ENCODE measurements around the gene CBL.
A peak's percentile ranks its signal among the peaks of the same experiment; 100 is the strongest.

Gene CBL

DNA sequence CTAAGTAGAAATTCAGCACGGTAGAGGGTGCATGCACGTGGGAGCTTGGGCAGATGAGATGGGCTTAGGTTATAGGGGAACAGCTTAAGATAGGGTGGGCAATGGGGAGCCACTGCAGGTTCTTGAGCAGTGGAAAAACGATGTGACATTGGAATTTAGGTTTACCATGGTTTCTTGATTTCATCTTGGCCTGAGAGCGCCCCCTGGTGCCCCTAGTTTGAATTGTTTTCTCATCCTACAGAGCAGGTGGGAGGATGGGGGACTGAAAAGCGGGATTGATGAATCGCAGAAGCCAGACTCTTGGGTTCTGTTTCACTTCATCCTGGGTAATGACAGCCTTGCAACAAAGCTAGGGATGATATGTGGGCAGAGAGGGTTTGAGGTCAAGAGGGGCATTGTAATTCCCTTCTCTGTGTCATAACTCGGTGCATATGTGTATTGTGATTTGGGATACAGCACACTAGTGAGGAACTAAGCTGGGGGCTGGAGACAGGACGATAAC, 117.4 kb downstream of the CBL start:
- H3K4me3 Mint-ChIP-seq = no peak overlapping the region
- no peak overlapping the region for H3K27ac Mint-ChIP-seq
- peak; percentile 85 for DNase-seq

DNA sequence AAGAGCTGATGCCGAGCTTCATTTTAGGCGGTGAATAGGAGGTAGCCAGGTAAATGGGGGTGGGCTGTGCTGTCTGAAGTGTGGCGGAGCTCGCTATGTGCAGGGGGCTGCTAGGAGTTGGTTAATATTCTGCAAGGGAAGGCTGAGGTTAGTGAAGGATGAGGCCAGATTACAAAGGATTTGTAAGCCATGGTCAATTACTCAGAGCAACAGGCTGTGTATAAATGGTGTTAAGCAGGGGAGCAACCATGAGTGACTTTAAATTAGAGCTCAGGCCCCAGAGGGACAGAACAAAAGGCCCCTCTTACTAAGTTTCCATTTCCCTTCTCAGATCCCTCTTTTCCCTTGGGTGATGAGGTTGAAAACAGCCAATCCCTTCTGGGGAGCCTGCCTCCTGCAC, 118.0 kb downstream of the CBL start:
- Mint-ChIP-seq H3K4me3 (no peak overlapping the region), H3K9me3 (no peaks in the 10 kb centered on the region), H3K27me3 (peaks cover 9% of the 10 kb centered on the region), H3K36me3 (ENCODE audit: low read depth) (no peaks in the 10 kb centered on the region), H3K4me1 (ENCODE audit: low read depth) (peaks cover 20% of the 10 kb centered on the region), H3K27ac (no peak overlapping the region)
- DNase-seq = no peak

More for the DNA sequence above, 117.4 kb downstream of the CBL start:
- Mint-ChIP-seq H3K36me3 (ENCODE audit: low read depth) (no peaks in the 10 kb centered on the region), H3K9me3 (no peaks in the 10 kb centered on the region), H3K4me1 (ENCODE audit: low read depth) (peaks cover 25% of the 10 kb centered on the region), H3K27me3 (peaks cover 14% of the 10 kb centered on the region)

GRCh38 chr11:119329320-119329719, 123.2 kb downstream of the CBL start:
- Mint-ChIP-seq H3K4me3 (no peak overlapping the region), H3K4me1 (ENCODE audit: low read depth) (peaks cover 4% of the 10 kb centered on the region), H3K9me3 (no peaks in the 10 kb centered on the region), H3K36me3 (ENCODE audit: low read depth) (no peaks in the 10 kb centered on the region), H3K27ac (no peak overlapping the region), H3K27me3 (no peaks in the 10 kb centered on the region)
- no peak for DNase-seq

DNA sequence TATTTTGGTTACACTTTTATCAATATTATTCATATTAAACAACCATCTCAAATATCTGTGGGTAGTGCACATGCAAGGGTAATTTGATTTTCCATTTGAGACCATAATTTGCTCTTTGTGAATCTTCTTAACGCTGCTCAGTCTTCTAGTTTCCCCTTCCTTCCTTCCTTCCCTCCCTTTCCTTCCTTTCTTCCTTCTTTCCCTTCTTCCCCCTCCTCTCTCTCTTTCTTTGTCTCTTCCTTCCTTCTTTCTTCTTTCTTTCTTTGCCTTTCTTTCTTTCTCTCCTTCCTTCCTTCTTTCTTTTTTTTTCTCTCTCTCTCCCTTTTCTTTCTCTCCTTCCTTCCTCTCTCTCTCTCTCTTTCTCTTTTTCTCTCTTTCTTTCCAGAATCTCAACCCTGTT, 124.1 kb downstream of the CBL start:
- no peak for DNase-seq
- H3K27ac Mint-ChIP-seq = no peak overlapping the region
- H3K4me3 Mint-ChIP-seq = no peak overlapping the region
- peaks cover 7% of the 10 kb centered on the region for H3K36me3 Mint-ChIP-seq (ENCODE audit: low read depth)
- peaks cover 9% of the 10 kb centered on the region for H3K4me1 Mint-ChIP-seq (ENCODE audit: low read depth)
- no peaks in the 10 kb centered on the region for H3K27me3 Mint-ChIP-seq
- no peaks in the 10 kb centered on the region for H3K9me3 Mint-ChIP-seq

- no peak for DNase-seq
- Mint-ChIP-seq H3K27ac (no peak overlapping the region), H3K4me1 (ENCODE audit: low read depth) (peaks cover 26% of the 10 kb centered on the region), H3K4me3 (no peak overlapping the region), H3K9me3 (no peaks in the 10 kb centered on the region), H3K27me3 (no peaks in the 10 kb centered on the region), H3K36me3 (ENCODE audit: low read depth) (peaks cover 24% of the 10 kb centered on the region)
These were observed 126.1 kb downstream of the CBL start for GRCh38 chr11:119332111-119332765.

GRCh38 chr11:119334174-119334930, 128.2 kb downstream of the CBL start, which contains the start of gene RNF26:
TSS of gene RNF26 (plus strand) at chr11:119334527. CDS start at chr11:119335123, 596 bp downstream.
- DNase-seq = peak; percentile 94
- peaks cover 12% of the 10 kb centered on the region for H3K27me3 Mint-ChIP-seq
- H3K4me1 Mint-ChIP-seq (ENCODE audit: low read depth) = peaks cover 41% of the 10 kb centered on the region
- H3K9me3 Mint-ChIP-seq = no peaks in the 10 kb centered on the region
- peaks cover 30% of the 10 kb centered on the region for H3K36me3 Mint-ChIP-seq (ENCODE audit: low read depth)
- peak within 1 kb of the TSS; percentile 99 for H3K27ac Mint-ChIP-seq
- H3K4me3 Mint-ChIP-seq = peak within 1 kb of the TSS; percentile 99

- H3K4me3 Mint-ChIP-seq = peak overlapping the region; percentile 99
- no peak for DNase-seq
- peaks cover 30% of the 10 kb centered on the region for H3K36me3 Mint-ChIP-seq (ENCODE audit: low read depth)
- peaks cover 14% of the 10 kb centered on the region for H3K27me3 Mint-ChIP-seq
- H3K4me1 Mint-ChIP-seq (ENCODE audit: low read depth) = peaks cover 42% of the 10 kb centered on the region
- H3K9me3 Mint-ChIP-seq = no peaks in the 10 kb centered on the region
- H3K27ac Mint-ChIP-seq = peak overlapping the region; percentile 99
These were observed 129.0 kb downstream of the CBL start for GRCh38 chr11:119335091-119335654.

DNA sequence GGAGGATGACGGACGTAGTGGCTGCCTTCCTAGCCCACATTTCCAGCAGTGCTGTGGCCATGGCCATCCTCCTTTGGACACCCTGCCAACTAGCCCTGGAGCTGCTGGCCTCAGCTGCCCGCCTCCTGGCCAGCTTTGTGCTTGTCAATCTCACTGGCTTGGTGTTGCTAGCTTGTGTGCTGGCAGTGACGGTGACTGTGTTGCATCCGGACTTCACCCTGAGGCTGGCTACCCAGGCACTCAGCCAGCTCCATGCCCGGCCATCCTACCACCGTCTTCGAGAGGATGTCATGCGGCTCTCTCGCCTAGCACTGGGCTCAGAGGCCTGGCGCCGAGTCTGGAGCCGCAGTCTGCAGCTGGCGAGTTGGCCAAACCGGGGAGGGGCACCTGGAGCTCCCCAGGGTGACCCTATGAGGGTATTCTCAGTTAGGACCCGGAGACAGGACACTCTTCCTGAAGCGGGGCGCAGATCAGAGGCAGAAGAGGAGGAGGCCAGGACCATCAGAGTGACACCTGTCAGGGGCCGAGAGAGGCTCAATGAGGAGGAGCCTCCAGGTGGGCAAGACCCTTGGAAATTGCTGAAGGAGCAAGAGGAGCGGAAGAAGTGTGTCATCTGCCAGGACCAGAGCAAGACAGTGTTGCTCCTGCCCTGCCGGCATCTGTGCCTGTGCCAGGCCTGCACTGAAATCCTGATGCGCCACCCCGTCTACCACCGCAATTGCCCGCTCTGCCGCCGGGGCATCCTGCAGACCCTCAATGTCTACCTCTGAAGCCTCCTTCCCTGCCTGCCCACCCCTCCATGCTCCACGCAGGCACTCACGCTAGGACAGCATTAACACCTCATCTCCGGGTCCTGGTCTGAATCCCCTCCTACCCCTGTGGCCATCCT, 129.8 kb downstream of the CBL start:
- peak overlapping the region; percentile 99 for H3K4me3 Mint-ChIP-seq
- DNase-seq = no peak
- H3K4me1 Mint-ChIP-seq (ENCODE audit: low read depth) = peaks cover 44% of the 10 kb centered on the region
- no peaks in the 10 kb centered on the region for H3K9me3 Mint-ChIP-seq
- peaks cover 17% of the 10 kb centered on the region for H3K27me3 Mint-ChIP-seq
- H3K36me3 Mint-ChIP-seq (ENCODE audit: low read depth) = peaks cover 30% of the 10 kb centered on the region
- peak overlapping the region; percentile 99 for H3K27ac Mint-ChIP-seq

DNA sequence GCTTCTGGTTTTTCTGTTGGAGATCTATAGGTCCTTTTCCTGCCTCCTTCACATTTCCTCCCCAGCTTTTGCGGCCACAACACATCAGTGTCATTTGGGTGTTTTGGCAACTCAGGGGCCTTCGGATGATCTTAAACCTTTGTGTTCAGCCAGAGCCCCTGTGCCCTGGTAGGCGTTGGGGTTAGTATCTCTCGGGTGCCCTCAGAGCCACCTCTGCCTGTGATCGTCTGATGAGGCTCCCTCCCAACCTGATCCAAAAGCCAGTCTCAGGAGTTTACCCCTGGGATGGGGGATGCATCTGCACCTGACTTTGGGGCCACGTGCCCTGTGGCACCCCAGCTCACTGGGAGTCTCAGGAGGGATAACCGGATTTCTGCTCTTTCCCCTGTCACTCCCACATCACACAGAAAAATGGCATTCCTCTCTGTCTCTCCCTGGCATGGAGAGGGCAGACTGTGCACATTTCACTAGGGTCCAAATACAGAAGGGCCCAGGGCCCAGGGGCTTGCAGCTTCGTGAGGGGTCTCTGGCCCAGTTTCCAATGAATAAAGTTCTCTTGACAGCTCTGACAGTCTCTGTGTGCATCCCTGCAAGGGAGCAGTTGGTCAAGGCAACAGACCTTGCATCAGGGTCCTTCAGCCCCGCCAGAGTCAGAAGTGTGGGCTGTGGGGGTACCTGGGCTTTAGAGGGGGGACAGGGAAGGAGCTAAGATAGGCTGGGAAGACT, 130.8 kb downstream of the CBL start:
- peaks cover 30% of the 10 kb centered on the region for H3K36me3 Mint-ChIP-seq (ENCODE audit: low read depth)
- no peak overlapping the region for H3K27ac Mint-ChIP-seq
- H3K4me3 Mint-ChIP-seq = peak overlapping the region; percentile 99
- H3K27me3 Mint-ChIP-seq = peaks cover 26% of the 10 kb centered on the region
- peaks cover 48% of the 10 kb centered on the region for H3K4me1 Mint-ChIP-seq (ENCODE audit: low read depth)
- H3K9me3 Mint-ChIP-seq = no peaks in the 10 kb centered on the region
- DNase-seq = no peak

DNA sequence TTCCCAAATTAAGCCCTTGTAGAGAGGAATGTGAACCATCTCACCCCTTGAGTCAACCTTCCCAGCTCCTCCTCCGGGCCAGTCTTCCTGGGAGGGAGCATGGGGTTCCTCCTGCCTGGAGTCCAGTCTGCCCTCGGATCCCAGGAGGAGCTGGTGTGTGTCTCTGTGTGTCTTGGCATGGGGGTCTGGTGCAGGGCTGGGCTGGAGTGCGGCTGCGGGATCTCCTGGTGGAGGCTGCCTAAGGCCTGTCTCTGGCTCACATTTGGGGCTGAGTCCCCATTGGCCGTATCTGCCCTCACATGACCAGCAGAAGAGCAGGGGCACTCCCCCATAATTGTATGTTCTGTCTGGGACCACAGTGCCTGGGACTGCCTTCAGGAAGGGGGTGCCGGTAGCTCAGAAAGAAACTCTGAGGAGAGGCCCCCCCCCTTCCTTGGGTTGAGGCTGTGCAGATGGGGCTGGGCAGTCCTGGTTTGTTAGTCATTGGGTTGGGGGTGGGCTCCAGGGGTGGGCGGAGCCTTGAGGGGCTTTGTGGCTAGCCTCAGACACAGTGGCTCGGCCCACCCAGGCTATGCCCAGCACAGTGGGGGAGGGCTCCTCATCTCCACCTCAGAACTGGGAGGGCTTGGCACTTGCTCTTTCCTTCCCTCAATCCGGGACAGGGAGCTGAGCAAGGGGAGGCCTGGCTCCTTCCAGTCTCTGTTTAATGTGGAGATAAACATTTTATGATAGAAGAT, 131.6 kb downstream of the CBL start:
- Mint-ChIP-seq H3K27me3 (peaks cover 30% of the 10 kb centered on the region), H3K36me3 (ENCODE audit: low read depth) (peaks cover 30% of the 10 kb centered on the region), H3K4me1 (ENCODE audit: low read depth) (peaks cover 48% of the 10 kb centered on the region), H3K9me3 (no peaks in the 10 kb centered on the region), H3K27ac (no peak overlapping the region), H3K4me3 (no peak overlapping the region)
- no peak for DNase-seq

DNA sequence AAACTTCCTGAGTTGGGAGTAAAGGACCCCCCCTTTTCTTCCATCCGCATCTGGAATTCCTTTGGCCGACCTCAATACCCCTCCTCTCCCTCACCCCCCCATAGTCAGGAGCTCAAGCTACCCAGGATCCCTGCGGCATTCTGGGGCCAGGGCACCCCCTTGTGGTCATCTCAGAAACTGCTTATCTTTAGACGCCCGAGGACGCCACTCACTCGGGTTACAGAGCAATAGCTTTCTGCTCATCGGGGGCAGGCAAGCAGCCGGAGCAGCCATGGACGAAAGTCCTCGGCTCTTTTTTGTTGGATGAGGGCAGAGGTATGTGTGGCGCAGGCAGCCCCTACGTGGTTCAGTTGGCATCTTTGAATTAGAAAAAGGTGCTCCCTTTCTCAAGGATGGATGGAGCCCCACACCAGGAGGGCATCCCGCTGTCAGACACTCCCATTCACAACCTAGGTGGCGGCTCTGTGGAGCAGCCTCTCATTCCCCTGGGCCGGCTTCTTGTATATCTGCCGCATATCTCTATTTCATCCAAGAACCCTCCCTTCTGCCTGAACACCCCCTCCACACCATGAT, 132.3 kb downstream of the CBL start:
- peak; percentile 78 for DNase-seq
- H3K4me1 Mint-ChIP-seq (ENCODE audit: low read depth) = peaks cover 48% of the 10 kb centered on the region
- peaks cover 30% of the 10 kb centered on the region for H3K36me3 Mint-ChIP-seq (ENCODE audit: low read depth)
- no peak overlapping the region for H3K27ac Mint-ChIP-seq
- peaks cover 37% of the 10 kb centered on the region for H3K27me3 Mint-ChIP-seq
- H3K9me3 Mint-ChIP-seq = no peaks in the 10 kb centered on the region
- H3K4me3 Mint-ChIP-seq = peak overlapping the region; percentile 15

GRCh38 chr11:119338965-119339588, 132.9 kb downstream of the CBL start:
- peaks cover 30% of the 10 kb centered on the region for H3K36me3 Mint-ChIP-seq (ENCODE audit: low read depth)
- peaks cover 44% of the 10 kb centered on the region for H3K4me1 Mint-ChIP-seq (ENCODE audit: low read depth)
- peak overlapping the region; percentile 44 for H3K27ac Mint-ChIP-seq
- H3K27me3 Mint-ChIP-seq = peaks cover 40% of the 10 kb centered on the region
- DNase-seq = no peak
- no peaks in the 10 kb centered on the region for H3K9me3 Mint-ChIP-seq
- H3K4me3 Mint-ChIP-seq = peak overlapping the region; percentile 27
